Activated B cell treated with CpG ODN at 0.5 μM for 24 hours (primary cell): ENCODE data around the gene SPINK2. TPM values are rescaled to one million over a fixed set of nuclear protein-coding genes. Genes with fewer than 3 reads are reported as not detected.

Experiments used
- total RNA-seq: library from RNA; stranded (reverse); gene quantifications from 2 replicates; pipeline ENCODE4 v1.2.3, GENCODE V29; 2022

The SPINK2 gene
- total RNA-seq, 1 donor from 2014 or later, result not detected

Other genes with a start within 250 kb of the SPINK2 start
- 13.2 and 14.2 TPM in 2 replicates for gene HOPX, start 140.4 kb downstream of the SPINK2 start, total RNA-seq
- 48.3 and 49.1 TPM in 2 replicates for gene REST, start 86.2 kb upstream of the SPINK2 start, total RNA-seq
- gene NOA1, start 155.9 kb upstream of the SPINK2 start, total RNA-seq, result 24.1 and 25.0 TPM in 2 replicates
- 108 and 118 TPM in 2 replicates for gene POLR2B, start 157.2 kb upstream of the SPINK2 start, total RNA-seq